MM.1S (cell line): Measurements from ENCODE around the gene MIEF2.

Experiments
- EZH2 ChIP-seq: fragments of 300-600 bp; sonication (generic); optimal IDR thresholded peaks from 2 replicates; pipeline ENCODE3; 2017; ENCODE audit warnings: low read depth, mild to moderate bottlenecking, antibody characterized with exemption, low read length, mixed read lengths
- EZH2phosphoT487 ChIP-seq: fragments of 300-600 bp; sonication (generic); IDR thresholded peaks from 2 replicates; pipeline ENCODE4 v1.6.1; 2018; ENCODE audit warnings: antibody characterized with exemption, low read length
- TF ChIP-seq, protein P1 (sequence below): fragments of 300-600 bp; sonication (generic); IDR thresholded peaks from 2 replicates; pipeline ENCODE4 v1.5.1; 2016; ENCODE audit warnings: antibody characterized with exemption, low read length, mixed read lengths

DNA sequence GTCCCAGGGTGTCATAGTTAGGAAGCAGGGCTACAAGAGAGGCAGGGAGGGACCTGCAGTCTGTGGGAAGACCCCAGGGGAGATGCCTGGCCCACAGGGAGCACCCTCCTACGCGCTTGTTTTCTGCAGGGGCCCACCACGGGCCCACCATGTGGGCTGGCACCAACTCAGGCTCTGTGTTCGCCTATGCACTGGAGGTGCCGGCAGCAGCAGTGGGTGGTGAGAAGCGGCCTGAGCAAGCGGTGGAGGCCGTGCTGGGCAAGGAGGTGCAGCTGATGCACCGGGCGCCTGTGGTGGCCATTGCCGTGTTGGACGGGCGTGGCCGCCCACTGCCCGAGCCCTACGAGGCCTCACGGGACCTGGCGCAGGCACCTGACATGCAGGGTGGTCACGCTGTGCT, 20.0 kb upstream of the MIEF2 start:
- TF ChIP-seq, protein P1, sequence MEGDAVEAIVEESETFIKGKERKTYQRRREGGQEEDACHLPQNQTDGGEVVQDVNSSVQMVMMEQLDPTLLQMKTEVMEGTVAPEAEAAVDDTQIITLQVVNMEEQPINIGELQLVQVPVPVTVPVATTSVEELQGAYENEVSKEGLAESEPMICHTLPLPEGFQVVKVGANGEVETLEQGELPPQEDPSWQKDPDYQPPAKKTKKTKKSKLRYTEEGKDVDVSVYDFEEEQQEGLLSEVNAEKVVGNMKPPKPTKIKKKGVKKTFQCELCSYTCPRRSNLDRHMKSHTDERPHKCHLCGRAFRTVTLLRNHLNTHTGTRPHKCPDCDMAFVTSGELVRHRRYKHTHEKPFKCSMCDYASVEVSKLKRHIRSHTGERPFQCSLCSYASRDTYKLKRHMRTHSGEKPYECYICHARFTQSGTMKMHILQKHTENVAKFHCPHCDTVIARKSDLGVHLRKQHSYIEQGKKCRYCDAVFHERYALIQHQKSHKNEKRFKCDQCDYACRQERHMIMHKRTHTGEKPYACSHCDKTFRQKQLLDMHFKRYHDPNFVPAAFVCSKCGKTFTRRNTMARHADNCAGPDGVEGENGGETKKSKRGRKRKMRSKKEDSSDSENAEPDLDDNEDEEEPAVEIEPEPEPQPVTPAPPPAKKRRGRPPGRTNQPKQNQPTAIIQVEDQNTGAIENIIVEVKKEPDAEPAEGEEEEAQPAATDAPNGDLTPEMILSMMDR = no peak
- TF ChIP-seq EZH2phosphoT487 (no peak), EZH2 (no peak)
